Measurements from ENCODE around the gene CHI3L1.
A peak's percentile ranks its signal among the peaks of the same experiment; 100 is the strongest.

The CHI3L1 gene

DNA sequence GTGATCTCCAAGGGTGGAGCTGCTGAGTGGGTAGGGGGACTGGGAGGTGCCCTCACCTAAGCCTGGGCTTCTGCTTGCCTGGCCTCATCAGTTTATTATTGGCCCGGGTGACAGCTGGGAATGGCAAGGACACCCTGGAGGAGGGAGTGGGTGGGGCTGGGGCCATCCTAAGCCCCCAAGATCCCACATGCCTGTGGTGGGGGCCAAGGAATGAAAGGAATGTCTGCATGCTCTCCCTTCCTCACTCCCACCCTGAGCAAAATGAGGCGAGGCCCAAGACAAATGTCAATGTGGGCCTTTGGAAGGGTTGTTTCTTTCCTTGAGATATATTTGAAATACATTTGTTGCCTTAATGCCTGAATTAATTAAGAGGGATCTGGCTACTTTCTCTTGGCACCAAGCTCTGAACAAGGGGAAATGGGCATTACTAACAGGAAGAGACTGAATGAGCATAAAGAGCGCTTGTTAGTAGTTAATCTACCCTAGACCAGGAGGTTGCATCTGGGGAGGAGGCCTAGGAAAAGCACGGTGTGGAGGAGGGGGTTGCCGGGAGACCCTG lies 19.7 kb upstream of the CHI3L1 start:
- DNase-seq (ENCODE audit: low spot score) = no peak

- no peak for DNase-seq (ENCODE audit: low spot score)
Measured at GRCh38 chr1:203204756-203205155, 18.3 kb upstream of the CHI3L1 start.

GRCh38 chr1:203202431-203203245 lies 16.1 kb upstream of the CHI3L1 start:
- no peak for DNase-seq (ENCODE audit: low spot score)

DNA sequence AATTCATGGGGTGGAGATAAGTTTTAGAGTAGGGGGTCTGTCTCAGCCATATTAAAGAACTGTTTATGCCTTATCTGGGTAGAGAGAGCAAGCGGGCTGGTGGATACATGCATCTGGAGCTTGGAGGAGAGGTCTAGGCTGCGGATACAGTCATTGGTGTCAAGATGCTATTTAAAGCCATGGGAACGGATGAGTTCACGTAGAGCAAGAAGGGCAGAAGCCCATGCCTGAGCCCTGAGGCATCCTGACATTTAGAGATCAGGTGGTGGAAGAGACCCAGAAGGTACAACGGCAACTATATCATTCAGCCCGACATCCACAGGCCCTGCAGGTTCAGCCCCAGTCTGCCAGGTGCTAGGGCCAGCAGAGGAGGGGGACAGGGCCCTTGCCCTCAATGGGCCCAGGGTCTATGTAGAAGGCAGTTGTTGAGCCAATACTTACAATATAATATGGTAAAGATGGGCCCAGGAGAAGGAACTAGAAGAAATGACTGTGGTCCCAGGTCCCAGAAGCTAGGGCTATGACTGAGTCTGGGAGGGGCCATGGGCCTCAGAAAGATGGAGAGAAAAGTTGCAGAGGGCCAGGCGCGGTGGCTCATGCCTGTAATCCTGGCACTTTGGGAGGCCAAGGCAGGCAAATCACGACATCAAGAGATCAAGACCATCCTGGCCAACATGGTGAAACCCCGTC lies 15.2 kb upstream of the CHI3L1 start:
- DNase-seq (ENCODE audit: low spot score) = no peak

DNA sequence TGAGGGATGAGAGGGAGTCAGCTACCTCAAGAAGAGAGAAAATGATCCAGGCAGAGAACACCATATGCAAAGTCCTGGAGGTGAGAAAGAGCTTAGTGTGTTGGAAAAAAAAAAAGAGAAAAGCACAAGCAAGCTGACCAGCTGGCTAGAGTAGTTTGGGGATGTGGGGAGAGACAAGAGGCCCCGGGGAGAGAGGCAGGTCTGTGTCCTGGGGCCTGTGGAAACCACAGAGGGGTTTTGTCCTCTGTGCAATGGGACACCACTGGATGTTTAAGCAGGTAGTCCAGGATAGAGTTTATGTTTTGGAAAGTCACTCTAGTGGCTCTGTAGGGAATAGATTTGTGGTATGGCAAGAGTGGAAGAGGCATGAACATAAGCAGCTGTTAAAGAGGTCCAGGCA lies 14.4 kb upstream of the CHI3L1 start:
- DNase-seq (ENCODE audit: low spot score) = no peak

- DNase-seq (ENCODE audit: low spot score) = peak; percentile 72
Measured at GRCh38 chr1:203199816-203200571, 13.5 kb upstream of the CHI3L1 start.

- no peak for DNase-seq (ENCODE audit: low spot score)
Measured at GRCh38 chr1:203199481-203199815, 12.9 kb upstream of the CHI3L1 start.

DNA sequence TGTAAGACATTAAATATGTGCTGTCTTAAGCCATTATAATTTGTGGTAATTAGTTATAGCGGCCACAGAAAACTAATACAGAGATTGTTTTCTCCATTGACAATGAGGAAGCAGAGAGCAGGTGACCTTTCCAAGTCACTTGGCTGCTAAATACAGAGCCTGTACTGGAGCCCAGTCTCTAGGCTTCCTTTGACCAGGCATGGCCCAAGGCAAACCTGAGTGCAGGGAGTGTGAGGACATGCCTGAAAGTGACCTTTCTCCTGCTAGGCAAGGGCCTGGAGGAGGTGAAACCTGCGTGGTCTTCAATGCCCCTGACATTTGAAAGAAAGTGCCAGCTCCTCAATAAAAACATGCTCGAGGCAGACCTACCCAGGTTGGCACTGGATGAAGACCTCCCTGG lies 12.5 kb upstream of the CHI3L1 start:
- no peak for DNase-seq (ENCODE audit: low spot score)

DNA sequence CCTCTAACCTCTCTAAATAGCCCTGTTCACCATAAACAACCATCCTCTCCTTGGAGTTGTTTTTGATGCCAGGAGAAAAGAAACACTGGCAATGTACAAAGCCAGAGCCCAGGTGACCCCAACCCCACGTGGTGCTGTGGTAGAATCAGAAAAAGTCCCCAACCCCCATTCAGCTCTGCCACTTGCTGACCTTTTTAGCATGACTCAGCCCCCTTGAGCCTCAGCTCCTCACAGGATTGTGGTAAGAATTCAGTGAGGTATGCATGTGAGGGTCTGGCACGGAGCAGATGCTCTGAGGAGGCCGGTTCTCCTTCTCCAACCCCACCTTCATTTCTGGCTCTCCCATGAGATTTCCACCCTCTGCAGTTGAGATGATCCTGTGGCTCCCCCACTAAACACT lies 11.1 kb upstream of the CHI3L1 start:
- DNase-seq (ENCODE audit: low spot score) = no peak

GRCh38 chr1:203196371-203196770 lies 9.9 kb upstream of the CHI3L1 start:
- no peak for DNase-seq (ENCODE audit: low spot score)

DNA sequence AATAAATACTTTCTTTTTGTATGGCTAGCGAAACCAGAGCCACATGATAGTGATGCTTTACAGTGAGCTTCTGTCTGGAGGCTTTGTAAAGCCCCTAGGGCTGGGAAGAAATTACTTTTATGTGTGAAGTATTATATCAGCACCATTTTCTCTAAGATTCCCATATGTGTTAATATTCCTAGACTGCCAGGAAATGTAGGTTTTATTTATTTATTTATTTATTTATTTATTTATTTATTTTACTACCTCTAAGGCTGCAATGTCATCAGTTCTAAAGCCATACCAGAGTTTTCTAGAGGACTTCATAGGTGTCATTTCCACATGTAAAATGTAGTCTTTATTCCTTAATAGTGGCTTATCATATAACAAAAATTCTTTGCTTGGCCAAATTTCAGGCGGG lies 4.4 kb upstream of the CHI3L1 start:
- DNase-seq (ENCODE audit: low spot score) = no peak

GRCh38 chr1:203189951-203190352 lies 3.4 kb upstream of the CHI3L1 start:
- DNase-seq (ENCODE audit: low spot score) = no peak

- DNase-seq (ENCODE audit: low spot score) = no peak
Measured at GRCh38 chr1:203188686-203189232, 2.3 kb upstream of the CHI3L1 start.

DNA sequence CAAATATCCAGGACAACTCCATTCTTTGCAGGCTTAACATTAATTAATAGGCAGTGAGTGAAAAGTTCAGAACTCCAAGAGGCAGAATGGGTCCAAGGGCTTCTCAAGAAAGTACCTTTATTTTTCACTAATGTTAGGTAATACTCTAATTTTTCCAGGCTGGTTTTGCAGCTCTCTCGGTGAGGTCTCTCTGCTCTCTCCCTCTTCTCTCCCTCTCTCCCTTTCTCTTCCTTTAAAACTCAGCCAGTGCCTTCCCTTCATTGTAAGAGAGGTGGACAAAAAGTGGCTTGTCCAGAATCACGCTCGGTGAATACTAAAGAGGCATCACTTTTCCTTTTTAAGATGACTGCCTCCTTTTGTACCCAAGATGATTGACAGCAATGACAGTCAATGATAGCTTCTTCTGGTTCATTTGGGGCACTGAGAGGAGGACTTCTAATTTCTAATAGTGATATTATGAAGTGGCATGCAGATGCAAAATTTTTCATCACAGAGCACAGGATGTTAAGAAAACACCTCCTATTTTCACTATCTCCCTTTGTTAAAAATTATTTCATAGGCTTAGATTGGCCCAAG lies 1.3 kb upstream of the CHI3L1 start:
- peak; percentile 65 for DNase-seq (ENCODE audit: low spot score)

DNA sequence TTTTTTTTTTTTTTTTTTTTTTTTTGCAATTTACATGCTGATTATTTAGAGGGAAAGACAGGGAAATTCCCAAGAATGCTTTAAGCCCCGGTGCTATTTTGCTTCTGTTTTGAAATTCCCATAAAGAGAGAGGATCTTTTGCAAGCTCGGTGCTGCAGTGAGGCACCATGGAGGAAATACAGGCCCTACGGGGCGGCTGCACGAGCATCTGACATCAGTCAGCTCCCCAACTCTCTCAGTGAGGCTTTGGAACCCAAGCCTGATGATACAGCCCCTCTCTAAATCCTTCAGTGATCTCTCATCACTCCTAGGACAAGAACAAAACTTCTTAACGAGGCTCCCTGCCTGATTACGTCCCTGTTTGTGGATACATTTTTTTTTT lies 791 bp upstream of the CHI3L1 start:
- DNase-seq (ENCODE audit: low spot score) = no peak

GRCh38 chr1:203186091-203186445 lies 436 bp downstream of the CHI3L1 start:
- no peak for DNase-seq (ENCODE audit: low spot score)

GRCh38 chr1:203185585-203185984 lies 919 bp downstream of the CHI3L1 start:
- no peak for DNase-seq (ENCODE audit: low spot score)

- DNase-seq (ENCODE audit: low spot score) = no peak
Measured at GRCh38 chr1:203185061-203185461, 1.4 kb downstream of the CHI3L1 start.

DNA sequence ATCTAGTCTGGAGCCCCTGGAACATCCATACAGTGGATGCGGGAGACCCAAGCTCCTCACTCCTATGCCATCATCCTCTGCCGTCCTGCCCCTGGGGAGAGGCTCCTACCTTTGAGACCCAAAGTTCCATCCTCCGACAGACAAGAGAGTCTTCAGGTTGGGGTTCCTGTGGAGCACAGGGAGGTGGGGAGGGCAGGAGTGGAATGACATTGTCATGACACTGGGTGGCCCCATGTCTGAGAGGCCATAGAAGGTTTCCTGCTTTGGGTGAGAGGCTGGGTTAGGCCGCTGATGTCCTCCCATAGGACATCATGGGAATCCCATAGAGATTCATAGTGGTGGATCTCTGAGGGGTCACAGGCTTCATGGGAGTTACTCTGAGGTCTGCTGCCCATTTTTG lies 2.0 kb downstream of the CHI3L1 start:
- DNase-seq (ENCODE audit: low spot score) = no peak

DNA sequence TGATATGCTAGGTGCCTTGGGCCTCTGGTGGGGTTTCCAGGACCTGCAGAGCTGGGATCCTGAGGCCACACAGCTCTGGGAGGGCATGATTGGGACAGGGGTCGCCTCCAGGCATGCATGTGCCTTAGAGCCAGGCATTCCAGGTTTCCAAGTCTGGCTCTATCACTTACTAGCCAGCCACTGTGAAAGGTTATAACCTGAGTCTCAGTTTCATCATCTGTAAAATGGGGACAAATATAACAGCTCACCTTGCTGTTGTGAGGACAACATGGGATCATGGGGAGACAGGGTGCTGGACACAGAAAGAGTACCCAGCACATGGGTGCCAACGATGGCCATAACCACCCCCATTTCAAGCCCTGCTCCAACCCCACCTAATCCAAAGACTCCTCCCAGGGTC lies 2.7 kb downstream of the CHI3L1 start:
- no peak for DNase-seq (ENCODE audit: low spot score)

DNA sequence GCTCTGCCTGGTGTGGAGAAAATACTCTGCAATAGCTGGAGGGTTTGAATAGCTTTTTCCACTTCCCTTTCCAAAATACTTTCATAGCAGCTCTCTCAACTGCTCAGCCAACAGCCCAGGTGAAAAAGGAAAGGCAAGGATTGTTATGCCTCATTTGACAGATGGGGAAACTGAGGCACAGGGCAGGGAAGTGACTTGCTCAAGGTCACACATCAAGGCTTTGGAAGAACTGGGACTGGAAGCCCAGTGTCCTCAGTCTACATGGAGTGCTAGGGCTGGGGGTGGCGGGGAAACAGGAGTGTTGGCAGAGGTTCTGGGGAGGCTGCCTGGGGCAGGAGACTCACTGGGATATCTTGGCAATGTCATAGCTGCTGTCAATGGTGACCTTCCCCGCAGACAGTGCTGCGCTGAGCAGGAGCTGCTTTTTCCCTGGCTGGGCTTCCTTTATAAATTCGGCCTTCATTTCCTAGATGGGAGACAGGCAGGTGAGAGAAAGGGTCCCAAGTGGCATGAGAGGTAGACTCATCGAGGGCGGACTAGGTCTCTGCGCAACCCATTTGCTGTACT lies 4.0 kb downstream of the CHI3L1 start:
- DNase-seq (ENCODE audit: low spot score) = no peak

All from pons (tissue), 1 donor.